Stimulated activated CD4-positive, alpha-beta T cell treated with anti-CD3 and anti-CD28 coated beads, Interleukin-12 subunit alpha, Interleukin-12 subunit beta, amount 100 ng/mL, for 24 hours (primary cell): ENCODE measurements around the gene SLC22A23.
"Not testable (repeated sequence)": the region's sequence is repeated elsewhere in the genome, so short reads cannot be mapped to it uniquely, and the experiment has no call there.

Experiments
- DNase-seq, 2 experiments: peaks; one replicate each; pipeline ENCODE4 v3.0.0-alpha.2; 2020; ENCODE audit warnings: low read depth in 2 of 2

SLC22A23 gene

DNA sequence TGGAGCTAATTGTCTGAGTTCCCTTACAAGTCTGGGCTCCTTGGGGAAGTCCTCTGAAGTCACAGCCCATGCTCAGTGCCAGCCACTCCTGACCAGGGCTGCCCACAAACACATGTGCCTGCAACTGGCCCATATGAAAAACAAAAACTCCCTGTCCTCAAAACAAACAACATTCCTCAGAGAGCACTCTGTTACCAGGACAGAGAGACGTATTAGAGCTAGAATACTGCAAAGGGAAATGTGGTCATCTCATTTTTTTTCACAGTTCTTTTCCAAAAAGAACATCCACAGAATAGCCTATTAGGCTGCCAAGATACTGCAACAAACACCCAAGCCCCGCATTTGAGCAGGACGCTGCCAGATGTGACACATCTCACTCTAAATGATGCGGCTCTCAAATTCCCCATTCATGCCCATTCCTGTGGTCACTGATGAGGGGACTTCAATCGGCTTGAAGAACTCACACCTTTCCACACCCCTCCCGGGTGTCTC is 71.1 kb downstream of the SLC22A23 start:
- no peak for DNase-seq

DNA sequence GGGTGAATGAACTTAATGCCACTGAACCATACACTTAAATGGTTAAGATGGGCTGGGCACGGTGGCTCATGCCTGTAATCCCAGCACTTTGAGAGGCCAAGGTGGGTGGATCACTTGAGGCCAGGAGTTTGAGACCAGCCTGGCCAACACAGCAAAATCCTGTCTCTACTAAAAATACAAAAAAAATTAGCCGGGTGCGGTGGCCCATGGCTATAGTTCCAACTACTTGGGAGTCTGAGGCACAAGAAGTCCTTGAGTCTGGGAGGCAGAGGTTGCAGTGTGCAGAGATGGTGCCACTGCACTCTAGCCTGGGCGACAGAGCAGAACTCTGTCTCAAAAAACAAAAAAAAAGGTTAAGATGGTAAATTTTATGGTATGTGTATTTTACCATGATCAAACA is 71.7 kb downstream of the SLC22A23 start:
- not testable (repeated sequence) for DNase-seq

DNA sequence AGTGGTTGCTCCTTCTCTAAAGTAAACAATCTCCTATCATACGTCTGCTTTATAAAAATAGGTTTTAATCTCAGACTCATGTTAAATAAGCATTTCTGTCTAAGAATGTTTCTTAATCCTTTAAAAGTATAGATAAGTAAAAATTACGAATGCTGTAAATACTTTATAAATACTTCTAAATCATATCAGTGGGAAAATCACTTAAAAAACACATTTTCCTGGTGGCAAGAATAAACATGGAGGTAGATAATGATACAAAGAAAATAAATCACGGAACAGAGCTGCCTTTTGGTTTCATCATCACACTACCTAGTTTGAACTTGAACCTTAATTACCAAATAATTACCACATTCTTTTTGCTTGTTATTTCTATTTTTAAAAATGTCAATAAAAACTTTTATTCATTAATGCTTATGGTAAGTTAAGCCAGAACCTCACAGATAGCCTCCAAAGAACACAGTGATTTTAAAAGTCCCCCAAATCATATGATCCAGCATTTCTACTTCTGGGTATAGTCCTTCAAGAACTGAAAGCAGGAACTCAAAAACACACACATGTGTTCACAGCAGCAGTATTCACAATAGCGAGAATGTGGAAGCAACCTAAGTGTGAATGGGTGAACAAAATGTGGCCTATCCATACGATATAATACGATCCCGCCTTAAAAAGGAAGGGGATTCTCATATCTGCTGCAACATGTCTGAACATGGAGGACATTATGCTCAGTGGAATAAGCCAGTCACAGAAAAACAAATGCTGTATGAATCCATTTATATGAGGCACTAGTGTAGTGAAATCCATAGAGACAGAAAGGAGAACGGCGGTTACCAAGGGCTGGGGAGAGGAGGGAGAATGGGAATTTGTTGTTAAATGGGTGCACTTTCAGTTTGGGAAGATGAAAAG is 72.4 kb downstream of the SLC22A23 start:
- no peak for DNase-seq

DNA sequence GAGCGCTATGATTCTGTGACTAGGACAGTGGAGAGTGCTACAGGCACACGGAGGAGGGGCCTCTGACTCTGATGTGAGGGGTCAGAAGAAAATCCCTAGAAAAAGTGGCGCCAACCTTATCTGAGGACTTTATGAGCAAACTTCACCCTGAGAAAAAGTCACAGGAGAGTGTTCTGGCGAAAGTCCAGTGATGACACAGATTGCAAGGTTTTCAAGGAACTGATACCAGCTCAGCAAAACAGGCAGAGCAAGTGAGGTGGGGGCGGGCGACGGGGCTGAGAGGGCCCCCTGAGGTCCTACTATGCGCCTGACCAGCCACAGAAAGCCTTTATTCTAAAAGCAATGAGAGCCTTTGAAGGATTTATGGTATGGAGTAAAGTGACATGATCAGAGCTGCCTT is 73.3 kb downstream of the SLC22A23 start:
- DNase-seq: no peak

DNA sequence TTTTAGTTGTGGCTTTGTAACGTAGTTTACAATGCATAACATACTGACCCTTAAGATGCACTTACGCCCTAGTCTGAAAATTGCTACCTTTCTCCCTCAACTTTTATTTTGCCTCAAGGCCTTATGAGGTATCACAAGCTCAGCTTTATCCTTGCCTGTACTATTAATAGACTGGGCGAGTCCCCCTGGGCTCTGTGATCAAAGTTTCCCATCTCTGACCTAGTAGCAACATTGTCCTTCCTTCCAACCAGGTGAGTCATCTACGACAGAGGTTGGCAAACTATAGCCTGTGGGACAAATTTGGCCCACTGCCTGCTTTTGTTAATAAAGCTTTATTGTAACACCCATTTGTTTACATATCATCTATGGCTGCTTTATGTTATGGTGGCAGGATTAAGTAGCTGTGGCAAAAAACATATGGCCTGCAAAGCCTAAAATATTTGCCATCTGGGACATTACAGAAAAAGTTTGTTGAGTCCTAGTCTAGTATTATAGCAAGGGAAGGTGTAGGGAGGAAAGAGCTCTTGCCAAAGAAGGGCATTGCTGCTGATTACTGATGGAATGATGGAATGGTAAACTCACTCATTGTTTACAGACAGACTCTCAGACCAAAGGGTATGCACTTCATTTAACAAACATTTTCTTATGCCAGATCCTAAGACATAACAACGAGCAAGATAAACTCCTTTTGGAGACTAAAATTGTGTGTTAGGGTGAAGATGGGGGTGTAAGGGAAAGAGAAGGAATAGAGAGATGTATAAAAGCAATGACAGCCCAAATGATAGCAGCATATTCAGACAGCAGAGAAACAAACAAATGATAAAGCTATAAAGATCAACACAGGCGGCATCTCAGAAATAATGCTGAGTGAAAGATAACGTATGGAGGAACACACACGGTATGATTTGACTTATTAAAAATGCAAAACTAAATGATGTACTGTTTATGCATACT is 74.2 kb downstream of the SLC22A23 start:
- DNase-seq: no peak

DNA sequence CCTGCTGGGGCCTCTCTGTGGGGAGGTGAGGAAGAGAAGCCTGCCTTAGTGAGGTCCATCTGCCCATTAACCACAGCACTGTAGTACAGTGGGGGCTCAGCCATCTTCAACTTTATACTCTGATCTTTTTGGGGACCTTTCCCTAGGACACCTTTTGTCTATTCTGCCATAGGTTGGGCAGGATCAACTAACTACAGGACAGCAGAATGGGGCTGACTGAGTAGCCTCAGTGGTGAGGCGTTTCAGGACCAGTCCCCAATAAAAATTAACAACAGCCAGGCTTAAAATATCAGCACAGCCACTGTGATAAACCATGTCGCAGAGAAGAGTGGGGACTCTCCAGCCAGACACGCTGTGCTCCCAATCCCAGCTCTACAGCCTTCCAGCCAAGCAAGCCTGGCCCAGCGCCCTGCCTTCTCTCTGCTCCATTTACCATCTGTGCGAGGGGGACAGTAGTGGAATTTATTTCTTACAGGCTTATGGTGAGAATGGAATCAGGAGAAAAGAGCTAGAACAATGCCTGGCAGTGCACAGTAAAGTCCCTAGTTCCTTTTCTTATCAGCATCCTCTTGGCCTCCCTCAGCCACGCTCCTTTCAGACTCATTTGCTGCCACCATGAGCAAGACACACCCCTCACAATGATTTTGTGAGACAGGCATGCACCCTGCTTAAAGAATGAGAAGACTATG is 75.5 kb downstream of the SLC22A23 start:
- no peak for DNase-seq

DNA sequence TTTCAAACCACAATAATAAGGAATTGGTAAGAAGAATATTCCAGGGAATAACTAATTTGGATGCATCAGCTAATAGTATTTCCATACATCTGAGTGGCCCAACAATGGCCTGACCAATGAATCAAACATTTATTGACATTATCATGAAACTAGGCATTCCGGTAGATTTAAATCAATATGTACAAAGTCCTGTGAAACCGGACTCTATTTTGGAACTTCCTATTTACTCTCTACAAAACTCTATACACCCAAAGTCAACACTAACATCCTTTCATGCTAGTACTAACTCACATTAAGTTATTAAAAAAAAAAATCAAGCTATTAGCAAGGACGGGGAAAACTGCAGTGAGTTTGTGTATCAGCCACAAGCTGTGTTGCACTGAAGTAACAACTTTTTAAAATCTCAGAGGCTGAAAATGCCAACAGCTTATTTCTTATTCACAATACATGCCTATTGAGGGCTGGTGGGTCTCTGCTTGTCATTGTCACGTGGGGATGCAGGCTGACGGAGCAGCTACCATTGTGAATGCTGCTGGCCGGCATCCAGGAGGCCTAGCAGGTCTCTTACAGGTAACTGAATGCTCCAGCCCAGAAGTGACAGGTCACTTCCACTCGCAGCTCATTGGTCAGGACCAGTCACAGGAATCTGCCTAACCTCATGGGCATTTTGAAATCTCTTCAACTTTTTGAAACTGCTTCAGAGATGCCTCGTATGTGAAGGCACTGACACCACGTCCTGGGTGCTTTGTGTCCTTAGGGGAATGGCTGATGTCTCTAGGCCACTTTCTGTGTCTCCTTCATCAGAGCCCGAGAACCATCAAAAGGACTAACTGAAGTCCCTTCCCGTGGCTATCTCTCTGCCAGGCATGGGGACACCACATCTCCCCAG is 76.3 kb downstream of the SLC22A23 start:
- DNase-seq: no peak

DNA sequence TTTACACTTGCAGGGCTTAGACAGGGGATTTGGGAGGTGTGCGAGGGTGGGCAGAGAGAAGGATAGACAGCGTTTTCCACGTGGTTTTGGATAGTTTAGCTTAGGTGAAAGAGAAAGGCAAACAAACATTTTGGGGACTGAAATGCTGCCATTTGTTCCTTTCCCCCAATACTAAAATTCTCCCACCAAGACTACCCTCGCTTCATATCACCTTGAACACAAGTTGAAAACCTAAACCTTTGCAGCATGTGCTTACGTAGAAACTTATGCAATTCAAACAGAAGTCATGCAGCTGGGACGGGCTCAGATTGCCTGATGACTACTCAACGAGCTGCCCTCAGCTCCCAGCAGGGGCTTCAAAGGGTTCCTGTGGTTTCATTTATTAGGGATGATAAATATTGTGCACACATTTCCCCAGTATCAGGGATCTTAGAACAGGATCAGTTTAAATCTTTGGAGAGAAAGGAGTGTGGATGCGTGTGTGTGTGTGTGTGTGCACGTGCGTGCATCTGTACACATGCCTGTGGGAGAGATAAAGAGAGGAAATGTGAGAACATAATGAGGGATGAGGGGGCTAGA is 77.3 kb downstream of the SLC22A23 start:
- no peak for DNase-seq

DNA sequence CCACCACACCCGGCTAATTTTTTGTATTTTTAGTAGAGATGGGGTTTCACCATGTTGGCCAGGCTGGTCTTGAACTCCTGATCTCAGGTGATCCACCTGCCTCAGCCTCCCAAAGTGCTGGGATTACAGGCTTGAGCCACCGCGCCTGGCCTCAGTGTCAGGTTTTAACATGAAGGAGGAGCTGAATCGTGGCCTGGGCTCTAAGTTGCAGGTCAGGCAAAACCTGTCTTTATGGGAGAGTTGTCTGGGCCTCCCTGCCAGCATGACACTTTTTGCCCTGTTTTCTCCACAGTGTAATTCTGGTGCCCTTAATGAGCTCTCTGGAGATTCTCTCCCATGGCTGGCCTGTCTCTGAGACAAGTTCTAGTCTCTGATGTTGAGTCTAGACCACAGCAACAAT is 78.0 kb downstream of the SLC22A23 start:
- not testable (repeated sequence) for DNase-seq

DNA sequence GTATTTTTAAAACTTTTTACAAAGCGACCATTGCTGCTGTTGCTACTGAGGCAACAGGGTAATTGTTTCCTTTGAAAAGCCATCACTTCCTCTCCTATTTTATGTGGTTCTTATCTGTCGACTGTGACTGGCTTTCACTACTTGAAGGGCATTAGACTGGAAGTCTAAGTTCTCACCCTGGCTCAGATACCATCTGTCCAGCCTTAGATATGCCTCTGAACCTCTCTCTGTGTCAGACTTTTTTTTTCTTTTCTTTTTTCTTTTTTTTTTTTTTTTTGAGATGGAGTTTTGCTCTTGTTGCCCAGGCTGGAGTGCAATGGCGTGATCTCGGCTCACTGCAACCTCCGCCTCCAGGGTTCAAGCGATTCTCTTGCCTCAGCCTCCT is 78.5 kb downstream of the SLC22A23 start:
- DNase-seq: not testable (repeated sequence)

DNA sequence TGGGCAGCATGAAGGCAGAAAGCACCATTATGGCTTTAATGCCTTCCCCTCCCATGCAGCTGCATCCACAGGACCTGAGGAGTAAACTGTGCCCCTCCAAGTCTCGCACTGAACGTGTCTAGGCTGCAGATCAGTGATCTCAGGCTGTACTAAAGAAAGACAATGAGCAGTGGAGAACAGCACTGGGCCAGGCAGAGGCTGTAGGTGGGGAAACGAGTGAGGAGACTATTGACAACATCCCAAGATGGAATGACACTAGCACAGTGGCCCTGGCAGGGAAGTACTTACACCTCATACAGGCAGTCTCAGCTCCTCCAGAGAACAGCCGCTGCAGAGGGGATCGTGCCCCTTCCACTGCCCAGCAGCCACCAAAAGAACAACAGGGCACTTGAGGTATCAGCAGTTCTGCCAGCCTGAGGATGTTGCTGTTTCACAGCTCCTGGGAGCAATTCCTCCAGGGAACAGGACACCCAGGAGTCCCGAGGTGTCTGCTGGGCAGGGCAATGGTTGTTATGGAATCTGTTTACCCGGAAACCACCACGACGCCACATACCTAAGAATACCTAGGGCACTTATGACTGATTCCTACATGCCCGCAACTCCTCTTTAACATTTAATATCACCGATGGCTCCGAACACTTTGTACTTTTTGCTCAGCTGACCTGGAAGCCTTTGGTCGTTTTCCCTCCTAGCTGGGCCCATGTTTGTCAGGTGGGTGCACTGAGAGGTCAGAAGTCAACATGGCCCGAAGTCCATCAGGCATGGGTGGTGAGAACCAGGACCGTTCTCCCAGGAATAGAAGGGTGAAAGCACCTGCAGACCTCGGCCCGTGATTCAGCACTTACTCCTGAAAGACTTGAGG is 79.1 kb downstream of the SLC22A23 start:
- DNase-seq: no peak

DNA sequence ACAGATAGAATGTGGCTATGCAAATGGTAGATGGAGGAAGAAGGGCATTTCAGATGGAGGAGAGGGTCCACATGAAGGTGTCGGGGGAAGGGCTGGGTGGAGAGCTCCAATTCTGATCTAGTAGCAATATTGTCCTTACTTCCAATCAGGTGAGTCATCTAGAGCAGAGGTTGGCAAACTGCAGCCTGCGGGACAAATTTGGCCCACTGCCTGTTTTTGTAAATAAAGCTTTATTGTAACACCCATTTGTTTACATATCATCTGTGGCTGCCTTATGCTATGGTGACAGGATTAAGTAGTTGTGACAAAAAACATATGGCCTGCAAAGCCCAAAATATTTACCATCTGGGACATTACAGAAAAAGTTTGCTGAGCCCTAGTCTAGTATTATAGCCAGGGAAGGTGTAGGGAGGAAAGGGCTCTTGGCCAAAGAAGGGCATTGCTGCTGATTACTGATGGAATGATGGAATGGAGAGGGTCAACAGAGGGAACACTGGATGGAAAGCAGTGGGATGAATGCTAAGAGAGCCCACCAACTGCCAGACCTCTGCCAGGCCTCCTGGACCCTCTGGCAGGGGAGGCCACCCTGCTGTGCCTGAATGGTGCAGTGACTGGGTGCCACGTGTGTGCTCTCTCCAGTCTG is 79.8 kb downstream of the SLC22A23 start:
- DNase-seq: no peak

DNA sequence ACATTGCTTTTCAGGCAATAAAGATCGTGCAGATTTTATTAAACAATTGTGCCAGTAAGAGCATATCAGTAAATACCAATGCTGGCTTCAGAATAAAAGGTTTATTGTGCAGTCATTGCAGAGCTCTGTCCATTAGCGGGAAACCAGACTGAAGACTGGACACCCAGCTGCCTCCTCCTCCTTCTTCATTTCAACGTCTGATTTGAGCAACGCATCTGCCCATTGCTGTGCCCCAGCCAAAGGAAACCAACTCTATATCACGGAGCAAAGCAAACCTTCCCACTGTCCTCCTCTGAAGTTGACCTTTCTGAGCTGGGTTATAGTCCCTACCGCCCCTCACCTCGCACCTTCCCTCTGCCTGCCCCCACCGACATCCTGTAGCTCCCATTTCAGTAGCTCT is 80.8 kb downstream of the SLC22A23 start:
- no peak for DNase-seq

DNA sequence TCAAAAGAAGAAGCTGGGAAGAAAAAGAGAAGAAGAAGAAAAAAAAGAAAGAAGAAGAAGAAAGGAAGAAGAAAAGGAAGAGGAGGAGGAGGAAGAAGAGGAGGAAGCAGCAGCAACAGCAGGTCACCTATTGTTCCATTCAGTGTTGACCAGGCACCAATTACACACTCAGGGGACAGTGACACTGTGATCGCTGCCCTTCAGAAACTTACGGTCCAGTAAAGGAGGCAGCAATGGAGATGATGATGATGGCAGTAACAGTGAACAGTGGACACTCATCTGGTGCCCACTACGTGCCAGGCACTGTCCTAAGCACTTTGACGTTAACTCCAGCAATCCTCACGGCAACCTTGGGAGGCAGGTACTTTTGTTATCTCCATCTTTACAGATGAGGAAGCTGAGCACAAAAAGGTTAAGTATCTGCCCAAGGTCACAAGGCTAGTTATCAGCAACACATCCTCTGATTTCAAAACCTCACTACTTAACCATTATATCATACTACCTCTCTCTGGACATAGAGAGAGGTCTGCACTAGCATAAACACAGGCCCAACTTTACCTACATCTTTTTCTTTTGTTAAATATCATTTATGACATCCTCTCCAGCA is 83.2 kb downstream of the SLC22A23 start:
- no peak for DNase-seq

DNA sequence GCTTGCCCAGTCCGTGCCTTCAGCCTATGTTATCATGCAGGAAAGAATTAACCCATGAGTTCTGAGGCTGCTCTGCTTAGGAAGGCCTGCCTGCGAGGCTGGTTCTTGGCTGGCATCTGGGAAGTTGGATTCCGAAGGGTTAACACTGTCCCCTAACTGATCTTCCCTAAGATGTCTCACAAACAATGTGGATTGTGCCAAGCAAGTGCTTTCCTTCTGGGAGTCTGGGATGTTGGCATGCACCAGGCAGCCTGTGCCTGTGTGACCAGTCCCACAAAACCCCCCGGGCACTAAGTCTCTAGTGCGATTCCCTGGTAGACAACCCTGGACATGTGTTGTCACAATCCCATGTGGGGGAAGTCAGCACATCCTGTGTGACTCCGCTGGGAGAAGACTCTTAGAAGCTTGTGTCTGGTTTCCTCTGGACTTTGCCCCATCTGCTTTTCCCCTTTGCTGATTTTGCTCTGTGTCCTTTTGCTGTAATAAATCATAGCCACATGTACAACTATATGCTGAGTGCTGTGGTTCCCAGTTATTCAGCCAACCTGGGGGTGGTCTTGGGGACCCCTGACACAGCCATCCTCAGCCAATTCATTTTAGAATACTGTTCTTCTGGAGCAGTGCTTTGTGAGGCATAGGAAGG is 83.8 kb downstream of the SLC22A23 start:
- DNase-seq: no peak

DNA sequence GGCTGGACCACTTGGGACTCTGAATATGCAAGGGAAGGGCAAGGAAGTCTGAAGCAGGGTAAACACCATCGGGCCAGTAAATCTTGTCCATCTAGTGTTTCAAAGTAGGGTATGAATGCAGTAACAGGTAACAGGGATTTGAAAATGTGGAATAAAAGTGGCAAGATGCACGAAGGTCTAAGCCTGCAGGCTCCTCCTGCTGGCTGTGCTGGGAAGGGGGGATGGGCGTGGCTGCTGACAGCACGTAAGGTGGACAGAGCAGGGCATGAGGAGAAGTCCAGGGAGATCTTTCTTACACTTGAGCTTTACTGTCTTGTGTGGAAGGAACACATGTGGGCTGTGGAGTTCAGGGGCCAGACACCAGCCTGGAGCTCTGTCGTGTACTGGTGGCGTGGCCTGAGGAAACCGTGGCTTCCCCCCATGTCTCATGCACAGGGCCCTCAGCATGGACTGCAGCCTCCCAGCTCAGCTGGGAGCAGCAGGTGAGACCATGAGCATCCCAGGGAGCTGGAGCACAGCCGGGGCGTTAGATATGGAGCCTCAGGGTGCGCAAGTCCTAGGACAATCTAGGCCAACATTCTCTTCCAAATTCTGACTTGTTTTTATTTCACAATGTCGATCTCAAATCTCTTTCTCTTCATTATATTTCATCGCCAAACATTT is 84.5 kb downstream of the SLC22A23 start:
- DNase-seq: no peak

DNA sequence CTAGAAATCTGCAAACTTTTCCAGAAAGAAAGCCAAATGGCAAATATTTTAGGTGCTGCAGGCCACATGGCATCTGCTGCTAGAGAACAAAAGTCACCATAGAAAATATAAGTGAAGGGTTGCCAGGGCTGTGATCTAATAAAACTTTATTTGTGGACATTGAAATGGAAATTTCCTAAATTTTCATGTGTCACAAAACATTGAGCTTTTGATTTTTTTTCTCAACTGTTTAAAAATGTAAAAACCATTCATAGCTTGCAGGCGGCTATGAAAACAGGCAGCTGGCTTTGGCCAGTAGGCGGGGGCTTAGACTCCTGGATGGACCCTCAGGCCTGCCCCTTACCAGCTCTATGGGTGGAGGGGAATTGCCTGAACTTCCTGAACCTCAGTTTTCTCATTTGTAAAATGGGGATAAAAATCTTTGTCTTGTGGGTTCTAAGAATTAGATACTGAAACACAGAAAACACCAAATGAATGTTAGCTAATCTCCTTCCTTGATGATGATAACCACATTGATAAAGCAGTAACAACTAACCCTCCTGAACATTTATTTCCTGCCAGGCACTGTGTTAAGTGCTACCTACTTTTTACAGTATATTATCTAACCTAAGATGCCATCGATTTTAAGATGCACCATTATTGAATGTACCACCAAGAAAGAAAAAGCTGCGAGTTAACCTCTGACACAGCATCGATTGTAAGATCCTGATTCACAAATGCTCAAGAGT is 85.5 kb downstream of the SLC22A23 start:
- no peak for DNase-seq
